NCI-H748 (cell line): ENCODE data around the gene FARP1.
A peak's percentile ranks its signal among the peaks of the same experiment; 100 is the strongest.

Experiments used
- DNase-seq: peaks from one replicate; lab custom pipeline; 2025; ENCODE audit not compliant: unreplicated experiment; lab: John Stamatoyannopoulos, UW

The FARP1 gene

GRCh38 chr13:98172590-98173422 lies 29.9 kb downstream of the FARP1 start:
- no peak for DNase-seq

GRCh38 chr13:98173431-98174152 lies 30.7 kb downstream of the FARP1 start:
- DNase-seq: no peak

GRCh38 chr13:98174307-98174706 lies 31.4 kb downstream of the FARP1 start:
- DNase-seq: no peak

- no peak for DNase-seq
Observed at GRCh38 chr13:98175043-98175442, 32.1 kb downstream of the FARP1 start.

- no peak for DNase-seq
Observed at GRCh38 chr13:98175823-98176222, 32.9 kb downstream of the FARP1 start.

- DNase-seq: no peak
Observed at GRCh38 chr13:98176777-98177608, 34.1 kb downstream of the FARP1 start, which contains the start of gene RNF113B. TSS of gene RNF113B (minus strand) at chr13:98177269. CDS start at chr13:98177236, 33 bp downstream.

- DNase-seq: no peak
Observed at GRCh38 chr13:98180092-98180491, 37.2 kb downstream of the FARP1 start.

GRCh38 chr13:98181111-98181815 lies 38.4 kb downstream of the FARP1 start:
- DNase-seq: no peak

- DNase-seq: no peak
Observed at GRCh38 chr13:98182153-98182552, 39.3 kb downstream of the FARP1 start.

- no peak for DNase-seq
Observed at GRCh38 chr13:98182589-98182988, 39.7 kb downstream of the FARP1 start.

- DNase-seq: no peak
Observed at GRCh38 chr13:98184792-98185191, 41.9 kb downstream of the FARP1 start.

- peak; percentile 56 for DNase-seq
Observed at GRCh38 chr13:98187155-98187964, 44.5 kb downstream of the FARP1 start.

GRCh38 chr13:98187965-98188261 lies 45.0 kb downstream of the FARP1 start:
- no peak for DNase-seq

GRCh38 chr13:98188544-98189166 lies 45.8 kb downstream of the FARP1 start:
- no peak for DNase-seq

- no peak for DNase-seq
Observed at GRCh38 chr13:98189841-98190505, 47.1 kb downstream of the FARP1 start.

GRCh38 chr13:98190889-98191444 lies 48.1 kb downstream of the FARP1 start:
- DNase-seq: no peak

- DNase-seq: no peak
Observed at GRCh38 chr13:98192008-98192407, 49.1 kb downstream of the FARP1 start.

- DNase-seq: peak; percentile 47
Observed at GRCh38 chr13:98195054-98195791, 52.3 kb downstream of the FARP1 start.
